HG03103 (cell line): Measurements from ENCODE around the gene AUH.

Experiments used
- ATAC-seq: cut with Tn5 transposase; IDR thresholded peaks from one replicate; pipeline ENCODE4 v1.9.1; 2021; ENCODE audit warnings: low read depth; ENCODE audit not compliant: unreplicated experiment

The AUH gene

GRCh38 chr9:91258451-91258850 is 103.3 kb downstream of the AUH start:
- no peak for ATAC-seq

GRCh38 chr9:91256235-91256634 is 105.5 kb downstream of the AUH start:
- ATAC-seq = no peak

GRCh38 chr9:91255327-91255726 is 106.4 kb downstream of the AUH start:
- no peak for ATAC-seq

GRCh38 chr9:91253488-91253887 is 108.2 kb downstream of the AUH start:
- no peak for ATAC-seq

GRCh38 chr9:91248707-91249106 is 113.0 kb downstream of the AUH start:
- no peak for ATAC-seq

- ATAC-seq = no peak
Measured at GRCh38 chr9:91247278-91247677, 114.4 kb downstream of the AUH start.

GRCh38 chr9:91246846-91247245 is 114.9 kb downstream of the AUH start:
- ATAC-seq = no peak

GRCh38 chr9:91245431-91246313 is 116.0 kb downstream of the AUH start:
- no peak for ATAC-seq

- no peak for ATAC-seq
Measured at GRCh38 chr9:91243029-91243428, 118.7 kb downstream of the AUH start.

- no peak for ATAC-seq
Measured at GRCh38 chr9:91241909-91242308, 119.8 kb downstream of the AUH start.

- ATAC-seq = no peak
Measured at GRCh38 chr9:91240596-91241165, 121.0 kb downstream of the AUH start.

- ATAC-seq = no peak
Measured at GRCh38 chr9:91239367-91240111, 122.2 kb downstream of the AUH start.

GRCh38 chr9:91234523-91234922 is 127.2 kb downstream of the AUH start:
- ATAC-seq = no peak

- no peak for ATAC-seq
Measured at GRCh38 chr9:91231619-91232018, 130.1 kb downstream of the AUH start.

- ATAC-seq = no peak
Measured at GRCh38 chr9:91223000-91223399, 138.7 kb downstream of the AUH start.

GRCh38 chr9:91222457-91222856 is 139.3 kb downstream of the AUH start:
- no peak for ATAC-seq

- ATAC-seq = no peak
Measured at GRCh38 chr9:91221332-91221731, 140.4 kb downstream of the AUH start.

GRCh38 chr9:91220491-91221135 is 141.1 kb downstream of the AUH start:
- no peak for ATAC-seq

- no peak for ATAC-seq
Measured at GRCh38 chr9:91220021-91220420, 141.7 kb downstream of the AUH start.

GRCh38 chr9:91219557-91219956 is 142.2 kb downstream of the AUH start:
- no peak for ATAC-seq

GRCh38 chr9:91217388-91217787 is 144.3 kb downstream of the AUH start:
- ATAC-seq = no peak
